ENCODE data around the gene ELANE.
A peak's percentile ranks its signal among the peaks of the same experiment; 100 is the strongest.

The ELANE gene

DNA sequence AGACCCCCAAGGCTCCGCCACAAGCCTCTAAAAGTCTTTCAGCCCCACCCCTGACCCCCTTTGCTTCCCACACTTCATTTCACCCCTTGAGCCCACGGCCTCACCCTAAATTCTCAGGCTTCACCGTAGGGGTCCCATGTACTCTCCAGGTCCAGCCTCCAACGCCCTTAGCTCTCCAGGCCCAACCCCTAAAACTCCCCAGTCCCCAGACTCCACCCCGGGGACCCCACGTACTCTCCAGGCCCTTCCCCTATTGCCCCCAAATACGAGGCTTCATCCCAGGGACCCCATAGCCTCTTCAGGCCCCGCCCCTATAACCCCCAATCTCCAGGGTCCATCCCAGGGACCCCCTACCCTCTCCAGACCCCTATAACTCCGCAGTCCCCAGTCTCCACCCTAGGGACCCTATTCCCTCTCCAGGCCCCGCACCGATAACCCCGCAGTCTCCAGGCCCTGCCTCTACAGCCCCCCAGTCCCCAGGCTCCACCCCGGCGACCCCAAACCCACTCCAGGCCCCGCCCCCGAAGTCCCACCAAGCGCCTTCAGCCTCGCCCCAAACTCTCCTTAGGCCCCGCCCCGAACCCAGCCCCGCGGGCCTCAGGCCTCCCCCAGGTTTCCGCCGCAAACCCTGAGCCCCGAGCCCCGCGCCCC, 40.3 kb downstream of the ELANE start:
- POLR2A ChIA-PET, result interaction anchor here (1.4 to 1.8 kb wide), 2 partner anchors 11 to 15 kb away, joined by 6 to 8 read pairs; no protein-coding TSS in a partner anchor
- CTCF ChIA-PET, result interaction anchor here (1.0 to 2.3 kb wide), 4 partner anchors 11 to 374 kb away, joined by 3 to 9 read pairs (median 5); no protein-coding TSS in a partner anchor
- TF ChIP-seq, protein P1, sequence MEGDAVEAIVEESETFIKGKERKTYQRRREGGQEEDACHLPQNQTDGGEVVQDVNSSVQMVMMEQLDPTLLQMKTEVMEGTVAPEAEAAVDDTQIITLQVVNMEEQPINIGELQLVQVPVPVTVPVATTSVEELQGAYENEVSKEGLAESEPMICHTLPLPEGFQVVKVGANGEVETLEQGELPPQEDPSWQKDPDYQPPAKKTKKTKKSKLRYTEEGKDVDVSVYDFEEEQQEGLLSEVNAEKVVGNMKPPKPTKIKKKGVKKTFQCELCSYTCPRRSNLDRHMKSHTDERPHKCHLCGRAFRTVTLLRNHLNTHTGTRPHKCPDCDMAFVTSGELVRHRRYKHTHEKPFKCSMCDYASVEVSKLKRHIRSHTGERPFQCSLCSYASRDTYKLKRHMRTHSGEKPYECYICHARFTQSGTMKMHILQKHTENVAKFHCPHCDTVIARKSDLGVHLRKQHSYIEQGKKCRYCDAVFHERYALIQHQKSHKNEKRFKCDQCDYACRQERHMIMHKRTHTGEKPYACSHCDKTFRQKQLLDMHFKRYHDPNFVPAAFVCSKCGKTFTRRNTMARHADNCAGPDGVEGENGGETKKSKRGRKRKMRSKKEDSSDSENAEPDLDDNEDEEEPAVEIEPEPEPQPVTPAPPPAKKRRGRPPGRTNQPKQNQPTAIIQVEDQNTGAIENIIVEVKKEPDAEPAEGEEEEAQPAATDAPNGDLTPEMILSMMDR (IDR thresholded peaks at IDR 0.05; ENCODE audit: control extremely low read depth, extremely low read depth, low read depth, missing control alignments), result no peak
- no peak for DNase-seq (ENCODE audit: extremely low spot score)

DNA sequence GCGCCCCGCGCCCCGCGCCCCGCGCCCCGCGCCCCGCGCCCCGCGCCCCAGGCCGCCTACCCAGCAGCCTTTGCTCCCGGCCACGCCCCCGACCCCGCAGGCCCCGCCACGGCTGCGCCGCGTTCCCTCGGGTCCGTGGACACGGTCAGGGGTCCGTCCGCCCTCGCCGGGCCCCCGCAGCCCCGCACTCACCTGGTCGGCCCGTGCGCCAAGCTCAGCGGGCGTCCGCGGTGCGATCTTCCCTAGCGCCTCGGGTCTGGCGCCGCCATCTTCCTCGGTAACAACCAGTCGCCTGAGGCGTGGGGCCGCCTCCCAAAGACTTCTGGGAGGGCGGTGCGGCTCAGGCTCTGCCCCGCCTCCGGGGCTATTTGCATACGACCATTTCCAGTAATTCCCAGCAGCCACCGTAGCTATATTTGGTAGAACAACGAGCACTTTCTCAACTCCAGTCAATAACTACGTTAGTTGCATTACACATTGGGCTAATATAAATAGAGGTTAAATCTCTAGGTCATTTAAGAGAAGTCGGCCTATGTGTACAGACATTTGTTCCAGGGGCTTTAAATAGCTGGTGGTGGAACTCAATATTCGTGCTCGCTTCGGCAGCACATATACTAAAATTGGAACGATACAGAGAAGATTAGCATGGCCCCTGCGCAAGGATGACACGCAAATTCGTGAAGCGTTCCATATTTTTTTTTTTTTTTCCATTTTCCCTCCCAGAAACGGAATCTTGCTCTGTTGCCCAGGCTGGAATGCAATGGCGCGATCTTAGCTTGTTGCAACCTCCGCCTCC, 41.0 kb downstream of the ELANE start, which contains the start of the genes MED16 and RNU6-9:
MED16 (minus strand) TSS at position 294 of the 796 bp plus-strand sequence. CDS start 2,056 bp downstream, outside the sequence.
RNU6-9 (plus strand) TSS at position 591 of the 796 bp plus-strand sequence.
- ChIA-PET CTCF (interaction anchor here (0.7 to 3.5 kb wide), 6 partner anchors 12 to 373 kb away, joined by 3 to 21 read pairs (median 5); no protein-coding TSS in a partner anchor), POLR2A (interaction anchor here (0.5 to 1.8 kb wide), 4 partner anchors 10 to 1529 kb away, joined by 3 to 8 read pairs (median 4); no protein-coding TSS in a partner anchor)
- TF ChIP-seq, protein P1 (IDR thresholded peaks at IDR 0.05; ENCODE audit: control extremely low read depth, extremely low read depth, low read depth, missing control alignments), result no peak
- DNase-seq (ENCODE audit: extremely low spot score), result peak; percentile 99

DNA sequence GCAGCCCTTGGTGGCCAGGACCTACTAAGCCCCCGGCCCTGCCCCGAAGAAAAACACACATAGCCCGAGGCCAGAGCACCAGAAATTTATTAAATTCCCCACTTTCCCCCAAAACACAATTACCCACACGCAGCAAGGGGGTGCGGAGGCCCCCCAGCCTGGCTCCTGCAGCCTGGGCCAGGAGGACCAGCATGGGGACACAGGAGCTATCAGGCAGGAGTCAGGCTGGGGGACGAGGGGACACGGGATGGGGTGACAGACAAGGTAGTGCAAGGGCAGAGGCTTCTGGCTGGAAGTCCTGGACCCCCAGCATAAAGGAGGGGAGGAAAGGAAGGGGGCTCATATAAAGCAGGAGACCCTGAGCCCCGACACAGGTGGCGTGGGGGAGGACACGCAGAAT, 44.3 kb downstream of the ELANE start:
- TF ChIP-seq, protein P1 (IDR thresholded peaks at IDR 0.05; ENCODE audit: control extremely low read depth, extremely low read depth, low read depth, missing control alignments), result no peak
- POLR2A ChIA-PET, result interaction anchor here (1.4 kb wide), 1 partner anchor 10 kb away, joined by 5 read pairs; no protein-coding TSS in a partner anchor
- no peak for DNase-seq (ENCODE audit: extremely low spot score)
- CTCF ChIA-PET, result interaction anchor here (1.1 kb wide), 1 partner anchor 17 kb away, joined by 3 read pairs; no protein-coding TSS in a partner anchor

DNA sequence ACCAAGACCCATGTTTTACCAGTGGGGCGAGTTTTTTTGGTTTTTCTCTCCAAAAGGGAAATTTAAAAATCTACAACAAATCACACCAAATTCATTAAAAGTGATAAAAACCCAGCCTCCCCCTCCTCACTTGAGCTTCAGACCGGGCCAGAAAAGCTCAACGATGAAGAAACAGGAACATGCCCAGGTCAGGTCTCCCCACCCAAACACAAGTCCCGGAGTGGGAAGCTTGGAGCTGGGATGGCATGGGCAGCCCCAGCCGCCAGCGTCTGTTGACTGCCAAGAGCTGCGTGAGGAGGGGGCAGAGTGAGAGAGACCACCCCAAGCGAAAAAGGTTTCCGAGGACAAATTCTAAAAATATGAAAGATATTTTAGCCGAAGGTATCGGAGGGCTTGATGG, 44.9 kb downstream of the ELANE start:
- CTCF ChIA-PET, result no interaction called here
- TF ChIP-seq, protein P1 (IDR thresholded peaks at IDR 0.05; ENCODE audit: control extremely low read depth, extremely low read depth, low read depth, missing control alignments), result no peak
- DNase-seq (ENCODE audit: extremely low spot score), result no peak
- POLR2A ChIA-PET, result interaction anchor here (0.8 kb wide), 1 partner anchor 10 kb away, joined by 3 read pairs; no protein-coding TSS in a partner anchor

DNA sequence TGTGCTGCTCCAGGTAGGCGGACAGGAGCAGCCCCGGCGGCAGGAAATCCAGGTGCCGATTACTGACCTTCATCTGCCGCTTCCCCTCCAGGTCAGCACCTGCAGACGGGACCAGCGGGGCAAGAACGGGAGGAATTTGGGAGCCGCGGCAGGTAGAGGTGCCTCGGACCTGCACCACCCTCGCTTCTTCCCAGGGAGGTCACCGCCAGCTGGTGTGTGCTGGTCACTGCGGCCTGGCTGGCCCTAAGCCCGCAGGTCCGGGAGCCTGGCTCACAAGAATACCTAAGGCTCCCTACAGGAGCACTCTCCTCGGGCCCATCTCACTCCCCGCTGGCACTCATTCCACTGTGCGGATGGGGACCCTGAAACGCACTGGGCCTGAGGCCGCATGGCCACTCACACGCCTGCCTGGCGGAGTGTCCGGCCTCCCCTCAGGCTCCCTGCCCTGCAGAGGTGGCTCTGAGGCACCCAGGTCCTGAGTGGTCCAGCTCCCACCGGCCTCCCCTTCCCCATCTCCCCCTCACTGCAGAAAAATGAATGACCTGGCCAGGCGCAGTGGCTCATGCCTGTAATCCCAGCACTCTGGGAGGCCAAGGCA, 45.4 kb downstream of the ELANE start:
- no peak for DNase-seq (ENCODE audit: extremely low spot score)
- POLR2A ChIA-PET, result interaction anchor here (0.8 kb wide), 1 partner anchor 9 kb away, joined by 3 read pairs; no protein-coding TSS in a partner anchor
- TF ChIP-seq, protein P1 (IDR thresholded peaks at IDR 0.05; ENCODE audit: control extremely low read depth, extremely low read depth, low read depth, missing control alignments), result no peak
- CTCF ChIA-PET, result no interaction called here

DNA sequence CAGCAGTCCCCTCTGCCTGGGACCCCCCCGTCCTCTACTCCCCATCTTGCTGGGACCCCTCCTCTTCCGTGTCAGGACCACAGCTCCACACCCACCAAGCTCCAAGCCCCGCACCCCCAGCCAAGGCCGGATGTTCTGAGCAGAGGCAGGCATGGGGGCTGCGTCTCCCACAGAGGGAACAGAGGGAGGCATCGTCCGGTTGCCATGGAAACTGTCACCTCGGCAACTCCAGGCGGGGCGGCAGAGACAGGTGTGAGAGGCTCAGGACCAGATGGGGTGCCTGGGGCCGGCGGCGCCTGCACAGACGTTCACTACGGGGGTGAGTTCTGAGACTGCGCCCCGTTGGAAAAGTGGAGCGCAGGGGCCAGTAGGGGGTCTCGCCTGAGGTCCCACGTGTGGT, 46.6 kb downstream of the ELANE start:
- ChIA-PET POLR2A (no interaction called here), CTCF (no interaction called here)
- TF ChIP-seq, protein P1 (IDR thresholded peaks at IDR 0.05; ENCODE audit: control extremely low read depth, extremely low read depth, low read depth, missing control alignments), result no peak
- no peak for DNase-seq (ENCODE audit: extremely low spot score)

Data from GM10248 (cell line).